AG09319 (cell line): ENCODE results near the gene REG3A.

Experiments used
- DNase-seq: peaks from one replicate; pipeline ENCODE4 v3.0.0-alpha.2; 2010; ENCODE audit warnings: low read depth; ENCODE audit errors: extremely low read depth
- TF ChIP-seq, protein P1 (sequence below): IDR thresholded peaks from 2 replicates; pipeline ENCODE4 v1.5.1; 2011; ENCODE audit warnings: low read depth, mild to moderate bottlenecking, inconsistent platforms, low read length, moderate library complexity

REG3A gene

DNA sequence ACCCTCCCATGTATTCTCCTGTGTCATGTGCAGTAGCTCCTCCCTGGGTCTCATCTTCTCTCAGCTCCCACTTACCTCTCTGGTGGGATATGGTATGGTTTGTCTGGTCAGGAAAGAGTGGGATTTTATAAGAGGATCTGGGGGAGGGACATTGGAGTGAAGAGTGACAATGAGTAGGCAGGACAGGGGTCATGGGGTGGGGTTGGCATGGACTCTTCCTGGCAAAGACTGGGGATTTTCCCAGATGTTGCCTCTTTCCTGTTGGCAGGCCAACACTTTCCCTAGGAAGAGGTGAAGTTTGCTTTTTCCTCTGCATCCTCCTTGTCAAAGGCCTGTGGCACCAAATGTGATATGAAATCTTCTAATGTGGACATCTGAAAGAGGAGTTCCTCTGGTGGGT lies at the start of gene REG3A:
TSS of gene REG3A (minus strand) at position 101 of the 400 bp plus-strand sequence. CDS start 348 bp downstream, outside the sequence.
- DNase-seq, result no peak
- TF ChIP-seq, protein P1, sequence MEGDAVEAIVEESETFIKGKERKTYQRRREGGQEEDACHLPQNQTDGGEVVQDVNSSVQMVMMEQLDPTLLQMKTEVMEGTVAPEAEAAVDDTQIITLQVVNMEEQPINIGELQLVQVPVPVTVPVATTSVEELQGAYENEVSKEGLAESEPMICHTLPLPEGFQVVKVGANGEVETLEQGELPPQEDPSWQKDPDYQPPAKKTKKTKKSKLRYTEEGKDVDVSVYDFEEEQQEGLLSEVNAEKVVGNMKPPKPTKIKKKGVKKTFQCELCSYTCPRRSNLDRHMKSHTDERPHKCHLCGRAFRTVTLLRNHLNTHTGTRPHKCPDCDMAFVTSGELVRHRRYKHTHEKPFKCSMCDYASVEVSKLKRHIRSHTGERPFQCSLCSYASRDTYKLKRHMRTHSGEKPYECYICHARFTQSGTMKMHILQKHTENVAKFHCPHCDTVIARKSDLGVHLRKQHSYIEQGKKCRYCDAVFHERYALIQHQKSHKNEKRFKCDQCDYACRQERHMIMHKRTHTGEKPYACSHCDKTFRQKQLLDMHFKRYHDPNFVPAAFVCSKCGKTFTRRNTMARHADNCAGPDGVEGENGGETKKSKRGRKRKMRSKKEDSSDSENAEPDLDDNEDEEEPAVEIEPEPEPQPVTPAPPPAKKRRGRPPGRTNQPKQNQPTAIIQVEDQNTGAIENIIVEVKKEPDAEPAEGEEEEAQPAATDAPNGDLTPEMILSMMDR, result no peak

DNA sequence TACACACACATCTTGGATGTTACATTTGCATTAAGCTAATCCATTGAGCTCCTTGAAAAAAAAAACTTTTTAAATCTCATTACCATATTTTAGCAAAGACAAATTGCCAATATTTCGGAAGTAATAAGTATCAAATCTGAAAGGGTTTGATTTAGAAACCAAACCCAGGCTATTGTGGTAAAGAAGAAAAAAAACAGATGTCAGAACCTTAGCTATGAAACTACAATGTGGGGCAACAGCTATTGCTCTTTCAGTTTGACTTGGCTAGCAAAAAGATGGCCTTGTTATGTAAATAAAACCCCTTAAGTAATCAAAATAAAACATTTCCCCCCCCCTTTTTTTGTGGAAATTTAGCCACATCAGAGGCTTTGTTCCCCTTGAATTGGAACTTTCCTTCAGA lies 41.2 kb upstream of the REG3A start:
- TF ChIP-seq, protein P1, result no peak
- no peak for DNase-seq

DNA sequence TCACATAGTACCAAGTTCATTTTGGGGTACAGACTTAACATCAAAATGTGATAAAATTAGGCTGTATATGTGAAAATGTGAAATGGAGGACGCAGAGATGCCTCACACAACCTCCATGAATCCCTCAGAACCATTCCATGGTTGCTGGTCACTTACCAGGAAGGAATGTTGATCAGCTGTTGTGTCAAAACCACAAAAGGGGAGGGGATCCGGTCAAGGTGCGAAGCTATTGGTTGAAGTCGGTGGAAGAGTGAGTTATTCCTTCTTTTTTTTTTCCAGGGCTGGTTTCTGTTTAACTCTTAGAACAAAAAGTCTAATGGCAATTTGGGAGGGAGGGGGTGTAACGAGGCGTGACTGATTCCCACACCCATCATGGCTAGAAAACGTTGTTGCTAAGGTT lies 32.3 kb upstream of the REG3A start:
- DNase-seq, result no peak
- TF ChIP-seq, protein P1, result no peak

DNA sequence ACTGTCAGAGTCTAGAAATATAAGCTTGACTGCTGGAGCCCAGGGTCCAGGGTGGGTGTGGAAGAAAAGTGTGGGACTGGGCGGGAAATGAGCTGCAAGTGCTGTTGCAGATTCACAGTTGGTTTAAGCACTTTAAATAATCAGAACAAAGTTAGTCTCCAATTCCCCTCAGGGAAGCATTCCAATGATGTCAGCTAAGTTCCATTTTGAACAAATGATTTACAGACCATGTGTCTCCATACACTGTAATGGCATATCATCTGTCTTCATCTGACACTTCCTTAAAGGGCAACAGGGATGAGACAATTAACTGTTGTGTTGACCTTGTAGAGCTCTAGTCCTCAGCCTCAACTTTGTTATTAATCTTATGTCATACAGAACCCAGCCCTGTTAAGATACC lies 31.5 kb upstream of the REG3A start:
- no peak for DNase-seq
- TF ChIP-seq, protein P1, result no peak

DNA sequence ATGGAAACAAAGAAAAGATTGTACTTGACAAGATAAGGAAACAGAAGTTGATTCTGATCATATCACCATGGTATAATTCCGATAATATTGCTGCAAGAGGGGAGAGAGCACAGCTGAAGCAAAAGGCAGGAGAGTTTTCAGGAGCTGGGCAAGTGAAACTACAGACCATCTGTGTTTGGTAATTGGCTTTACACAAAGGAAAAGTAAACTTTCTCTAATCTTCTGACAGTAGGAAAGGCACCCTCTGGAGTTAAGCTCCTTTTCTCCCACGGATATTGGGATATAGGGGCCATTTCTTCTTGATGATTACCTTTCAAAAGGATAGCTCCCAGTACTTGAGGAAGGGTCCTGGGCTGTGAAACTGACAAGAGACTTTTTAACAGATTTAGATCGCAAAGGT lies 29.9 kb upstream of the REG3A start:
- TF ChIP-seq, protein P1, result no peak
- no peak for DNase-seq

DNA sequence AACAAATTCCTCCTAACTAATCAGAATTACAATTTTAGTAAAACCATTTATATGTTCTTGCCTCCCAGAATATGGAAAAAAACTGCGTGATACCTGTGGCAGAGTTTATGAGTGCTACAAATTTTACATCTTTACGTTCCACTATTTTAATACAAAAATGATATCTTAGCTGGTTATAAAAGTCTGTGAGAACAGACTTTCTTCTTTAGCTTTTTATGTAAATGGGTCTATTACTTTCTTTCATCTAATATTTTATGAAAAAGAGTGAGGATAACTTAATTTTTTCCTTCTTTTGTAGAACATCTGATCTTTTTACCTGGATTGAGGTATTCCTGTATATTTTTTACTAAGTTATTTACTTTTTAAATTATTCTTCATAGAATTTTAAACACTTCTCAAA lies 22.1 kb upstream of the REG3A start:
- DNase-seq, result no peak
- TF ChIP-seq, protein P1, result no peak

DNA sequence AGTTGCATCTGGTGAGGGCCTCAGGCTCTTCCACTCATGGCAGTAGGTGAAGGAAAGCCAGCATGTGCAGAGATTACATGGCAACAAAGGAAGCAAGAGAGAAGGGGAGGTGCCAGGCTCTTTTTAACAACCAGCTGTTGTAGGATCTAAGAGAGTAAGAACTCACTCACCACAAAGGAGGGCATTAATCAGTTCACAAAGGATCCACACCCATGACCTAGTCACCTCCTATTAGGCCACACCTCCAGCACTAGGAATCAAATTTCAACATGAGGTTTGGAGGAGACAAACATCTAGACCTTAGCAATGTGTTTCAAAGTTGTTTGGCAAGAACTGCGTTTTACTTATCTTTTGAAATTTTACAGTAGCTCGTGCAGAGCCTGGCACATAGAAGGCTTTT lies 20.5 kb upstream of the REG3A start:
- TF ChIP-seq, protein P1, result no peak
- DNase-seq, result no peak
